PC-3 (cell line): ENCODE data around the gene RTL10.

Experiments
- EZH2 ChIP-seq: fragments of 300-600 bp; sonication (generic); IDR thresholded peaks from one replicate; pipeline ENCODE4 v1.6.1; 2017; ENCODE audit warnings: antibody characterized with exemption, mild to moderate bottlenecking, low read length; ENCODE audit not compliant: unreplicated experiment
- TF ChIP-seq, protein P1 (sequence below): fragments of 300-600 bp; sonication (generic); conservative IDR thresholded peaks from 2 replicates; pipeline ENCODE4 v1.5.1; 2017; ENCODE audit warnings: antibody characterized with exemption, low read depth, mild to moderate bottlenecking, low read length

DNA sequence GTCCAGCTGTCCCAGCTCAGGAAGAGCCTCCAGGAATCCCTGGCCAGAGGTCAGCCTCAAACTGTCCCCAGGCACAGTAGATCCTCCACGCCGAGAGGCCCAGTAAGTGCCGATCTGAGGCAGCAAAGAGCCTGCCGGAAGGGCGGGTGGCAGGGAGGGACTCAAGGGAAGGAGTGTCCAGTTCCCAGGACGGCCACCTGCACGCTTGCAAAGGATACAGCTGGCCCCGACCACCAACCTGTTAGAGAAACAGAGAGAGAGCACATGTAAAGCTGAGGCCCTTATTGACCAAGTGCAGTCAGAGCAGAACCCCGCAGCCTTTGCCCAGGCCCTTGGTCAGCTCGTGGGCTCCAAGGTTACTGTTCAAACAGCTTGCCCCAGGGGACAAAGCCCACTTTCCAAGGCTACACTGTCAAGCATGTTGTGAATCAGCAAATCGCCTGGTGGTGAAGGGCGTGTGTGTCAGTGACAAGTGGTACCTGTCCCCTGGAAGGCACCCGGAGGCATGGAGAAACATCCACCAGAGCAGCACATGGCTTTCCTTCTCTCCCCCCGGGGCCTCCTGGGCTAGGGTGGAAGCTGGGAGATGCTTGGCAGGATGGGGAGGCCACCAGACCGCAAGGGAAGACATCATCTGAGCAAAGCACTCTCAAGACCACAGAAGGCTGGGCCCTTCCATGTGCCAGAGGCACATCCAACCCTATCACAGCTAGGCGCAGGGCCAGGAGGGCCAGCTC, 44.3 kb upstream of the RTL10 start:
- TF ChIP-seq, protein P1, sequence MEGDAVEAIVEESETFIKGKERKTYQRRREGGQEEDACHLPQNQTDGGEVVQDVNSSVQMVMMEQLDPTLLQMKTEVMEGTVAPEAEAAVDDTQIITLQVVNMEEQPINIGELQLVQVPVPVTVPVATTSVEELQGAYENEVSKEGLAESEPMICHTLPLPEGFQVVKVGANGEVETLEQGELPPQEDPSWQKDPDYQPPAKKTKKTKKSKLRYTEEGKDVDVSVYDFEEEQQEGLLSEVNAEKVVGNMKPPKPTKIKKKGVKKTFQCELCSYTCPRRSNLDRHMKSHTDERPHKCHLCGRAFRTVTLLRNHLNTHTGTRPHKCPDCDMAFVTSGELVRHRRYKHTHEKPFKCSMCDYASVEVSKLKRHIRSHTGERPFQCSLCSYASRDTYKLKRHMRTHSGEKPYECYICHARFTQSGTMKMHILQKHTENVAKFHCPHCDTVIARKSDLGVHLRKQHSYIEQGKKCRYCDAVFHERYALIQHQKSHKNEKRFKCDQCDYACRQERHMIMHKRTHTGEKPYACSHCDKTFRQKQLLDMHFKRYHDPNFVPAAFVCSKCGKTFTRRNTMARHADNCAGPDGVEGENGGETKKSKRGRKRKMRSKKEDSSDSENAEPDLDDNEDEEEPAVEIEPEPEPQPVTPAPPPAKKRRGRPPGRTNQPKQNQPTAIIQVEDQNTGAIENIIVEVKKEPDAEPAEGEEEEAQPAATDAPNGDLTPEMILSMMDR = no peak
- TF ChIP-seq EZH2 = no peak
